ENCODE data around the gene PCDH8.

DNA sequence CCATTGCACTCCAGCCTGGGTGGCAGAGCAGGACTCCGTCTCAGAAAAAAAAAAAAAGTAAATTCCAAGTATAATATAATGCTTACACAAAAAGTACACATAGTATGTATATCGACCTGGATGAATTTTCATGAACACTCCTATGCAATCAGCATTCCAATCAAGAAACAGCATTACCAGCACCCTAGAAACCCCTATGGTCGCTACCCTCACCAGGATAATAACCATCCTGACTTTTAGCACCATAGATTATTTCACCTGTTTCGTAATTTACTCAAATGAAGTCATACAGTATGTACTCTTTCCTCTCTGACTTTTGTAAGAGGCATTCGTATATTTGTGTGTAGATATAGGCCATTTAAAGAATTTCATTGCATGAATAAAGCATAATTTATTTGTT, 47.6 kb downstream of the PCDH8 start:
- no peak for TF ChIP-seq ZFX (IDR thresholded peaks at IDR 0.05)
- TF ChIP-seq RAD21 (IDR thresholded peaks at IDR 0.05; ENCODE audit: low read depth): no peak
- no peak for TF ChIP-seq EZH2 (IDR thresholded peaks at IDR 0.05)
- TF ChIP-seq CTCF (IDR thresholded peaks at IDR 0.05 in 2 of 3, conservative IDR thresholded peaks at IDR 0.05 in 1 of 3; ENCODE audit: borderline replicate concordance in 1 of 3, insufficient read depth in 1 of 3, low read depth in 2 of 3, low read length in 2 of 3): no peak
- no peak for TF ChIP-seq TCF7L2 (IDR thresholded peaks at IDR 0.05; ENCODE audit: borderline replicate concordance, extremely low read depth, insufficient read depth, insufficient read length)
- TF ChIP-seq POLR2A (IDR thresholded peaks at IDR 0.05; ENCODE audit: borderline replicate concordance, extremely low read depth, insufficient read depth, insufficient read length): no peak
- TF ChIP-seq, protein P1, sequence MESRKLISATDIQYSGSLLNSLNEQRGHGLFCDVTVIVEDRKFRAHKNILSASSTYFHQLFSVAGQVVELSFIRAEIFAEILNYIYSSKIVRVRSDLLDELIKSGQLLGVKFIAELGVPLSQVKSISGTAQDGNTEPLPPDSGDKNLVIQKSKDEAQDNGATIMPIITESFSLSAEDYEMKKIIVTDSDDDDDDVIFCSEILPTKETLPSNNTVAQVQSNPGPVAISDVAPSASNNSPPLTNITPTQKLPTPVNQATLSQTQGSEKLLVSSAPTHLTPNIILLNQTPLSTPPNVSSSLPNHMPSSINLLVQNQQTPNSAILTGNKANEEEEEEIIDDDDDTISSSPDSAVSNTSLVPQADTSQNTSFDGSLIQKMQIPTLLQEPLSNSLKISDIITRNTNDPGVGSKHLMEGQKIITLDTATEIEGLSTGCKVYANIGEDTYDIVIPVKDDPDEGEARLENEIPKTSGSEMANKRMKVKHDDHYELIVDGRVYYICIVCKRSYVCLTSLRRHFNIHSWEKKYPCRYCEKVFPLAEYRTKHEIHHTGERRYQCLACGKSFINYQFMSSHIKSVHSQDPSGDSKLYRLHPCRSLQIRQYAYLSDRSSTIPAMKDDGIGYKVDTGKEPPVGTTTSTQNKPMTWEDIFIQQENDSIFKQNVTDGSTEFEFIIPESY (IDR thresholded peaks at IDR 0.05; ENCODE audit: extremely low read depth, insufficient replicate concordance, low read length): no peak
- no peak for TF ChIP-seq SIN3A (IDR thresholded peaks at IDR 0.05; ENCODE audit: low read depth)
- TF ChIP-seq REST (IDR thresholded peaks at IDR 0.05; ENCODE audit: low read depth): no peak
- TF ChIP-seq CEBPB (IDR thresholded peaks at IDR 0.05; ENCODE audit: low read depth): no peak

Measured in HCT116 (cell line).